ENCODE measurements around the gene CD6.

CD6 gene

DNA sequence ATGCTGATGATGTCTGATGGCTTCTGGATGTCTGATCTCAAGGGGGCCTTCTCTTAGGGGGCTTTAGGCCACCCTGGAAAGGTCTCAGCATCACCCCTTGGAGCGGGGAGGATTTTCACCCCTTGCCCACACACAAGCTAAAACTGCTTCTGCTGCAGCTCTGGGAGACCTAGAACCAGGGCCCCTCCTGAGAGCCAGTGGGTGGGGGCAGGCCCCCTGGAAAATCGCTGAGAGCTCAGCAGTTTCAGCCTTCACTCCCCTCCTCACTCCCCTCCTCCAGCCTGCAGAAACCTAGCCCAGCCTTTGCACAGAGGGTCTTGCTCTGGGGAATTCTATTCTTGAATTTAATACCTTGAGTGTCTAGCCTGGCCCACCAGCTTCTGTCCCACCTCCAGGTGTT lies 17.2 kb downstream of the CD6 start:
- no peak for DNase-seq

GRCh38 chr11:60989093-60989650 lies 17.7 kb downstream of the CD6 start:
- DNase-seq: no peak

- no peak for DNase-seq
Measured at GRCh38 chr11:60991457-60991856, 20.0 kb downstream of the CD6 start.

DNA sequence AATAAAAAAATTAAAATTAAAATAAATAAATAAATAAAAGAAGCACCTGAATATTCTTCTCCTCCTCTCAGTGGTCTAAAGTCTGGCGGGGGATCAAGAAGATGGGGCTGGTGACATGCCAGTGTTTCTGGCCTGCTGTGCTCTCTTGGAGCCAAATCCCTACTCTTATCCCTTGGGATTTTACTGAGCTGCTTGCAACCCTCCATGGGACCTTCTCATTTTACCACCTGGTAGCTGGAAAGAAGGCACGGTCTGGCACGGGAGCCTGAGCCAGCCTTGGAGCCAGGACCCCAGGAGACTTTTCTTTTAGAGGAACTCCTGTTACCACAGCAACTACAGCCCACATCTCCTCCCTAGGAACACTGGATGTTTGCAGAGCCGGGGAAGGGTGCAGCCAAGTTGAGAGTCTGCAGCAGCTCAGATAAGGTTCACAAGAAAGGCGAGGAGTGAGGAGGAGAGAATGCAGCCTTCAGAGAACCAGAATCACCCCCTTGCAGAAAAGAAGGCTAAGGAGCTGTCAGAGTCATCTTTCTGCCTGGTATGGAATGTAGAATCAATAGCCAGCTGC lies 21.4 kb downstream of the CD6 start:
- DNase-seq: no peak

GRCh38 chr11:60993615-60994014 lies 22.1 kb downstream of the CD6 start:
- no peak for DNase-seq

DNA sequence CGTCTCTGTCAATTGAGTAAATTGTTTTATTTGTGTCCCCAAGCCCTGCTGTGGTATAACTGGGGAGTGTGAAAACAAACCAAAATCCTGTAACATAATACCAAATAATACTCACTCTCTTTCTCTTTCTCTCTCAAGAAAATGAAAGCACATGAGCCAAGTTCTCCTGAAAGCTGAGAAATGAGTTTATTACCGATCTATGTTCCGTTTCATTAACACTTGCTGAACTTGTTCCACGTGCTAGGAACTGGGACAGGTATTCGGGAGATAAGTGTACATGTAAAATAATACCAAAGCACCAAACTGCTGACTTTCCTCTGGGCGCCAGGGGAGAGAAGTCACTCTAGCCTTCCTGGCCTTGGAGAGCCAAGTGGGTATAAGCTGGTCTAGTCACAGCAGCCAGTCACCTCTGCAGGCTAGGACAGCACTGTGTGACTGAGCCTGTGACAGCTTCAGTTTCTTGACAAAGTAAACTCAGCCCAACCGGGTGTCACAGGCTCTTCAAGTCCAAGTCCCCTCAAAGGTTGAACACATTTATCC lies 23.1 kb downstream of the CD6 start:
- DNase-seq: no peak

GRCh38 chr11:60995798-60996197 lies 24.3 kb downstream of the CD6 start:
- DNase-seq: no peak

DNA sequence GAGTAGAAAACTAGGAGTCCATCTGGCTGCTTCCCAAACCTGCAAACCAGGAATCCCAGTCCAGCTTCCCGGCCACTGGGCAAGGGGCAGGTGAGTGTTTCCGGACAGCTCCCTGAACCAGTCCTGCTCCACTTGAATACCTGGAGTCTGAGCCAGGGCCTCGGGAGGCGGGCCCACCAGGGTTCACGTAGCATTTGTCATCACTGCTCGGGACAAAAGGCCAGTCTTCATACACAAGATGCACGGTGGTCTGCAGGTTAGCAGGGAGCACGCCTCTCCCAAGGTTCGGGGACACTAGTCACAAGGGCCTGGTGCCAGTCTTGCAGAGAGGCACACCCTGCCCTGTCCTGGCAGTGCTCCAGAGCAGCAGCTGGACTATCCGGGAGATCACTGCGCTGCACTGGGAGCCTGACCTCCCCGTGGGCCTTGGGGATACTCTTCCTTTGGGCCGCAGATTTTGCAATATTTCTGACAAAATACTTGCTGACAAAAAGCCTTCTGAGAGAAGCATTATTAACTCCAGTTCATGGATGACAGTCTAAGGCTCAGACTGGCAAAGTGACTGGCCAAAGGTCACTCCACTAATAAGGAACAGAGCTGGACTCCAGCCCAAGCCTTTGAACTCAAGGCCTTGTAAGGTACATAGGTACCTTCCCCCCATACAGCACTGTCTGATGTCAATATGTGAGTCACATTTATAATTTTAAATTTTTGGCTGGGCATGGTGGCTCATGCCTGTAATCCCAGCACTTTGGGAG lies 25.1 kb downstream of the CD6 start:
- no peak for DNase-seq

DNA sequence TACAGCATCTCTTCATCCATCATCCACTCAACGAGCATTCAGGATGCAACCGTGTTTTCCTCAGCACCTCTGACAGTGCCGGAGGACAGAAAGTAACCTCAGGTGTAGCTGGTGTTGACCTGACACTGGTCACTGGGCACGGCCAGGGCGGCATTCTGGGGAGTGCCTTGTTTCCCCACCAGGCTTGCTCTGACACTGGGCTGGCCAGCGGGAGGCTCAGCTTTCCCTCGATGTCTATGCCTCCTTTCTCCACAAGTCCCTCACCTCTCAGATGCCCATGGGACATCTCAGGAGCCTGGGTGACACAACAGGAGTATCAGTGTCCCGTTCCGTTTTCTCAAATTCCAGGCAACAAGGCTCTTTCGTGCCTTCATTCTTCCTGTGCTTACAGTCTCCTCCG lies 28.9 kb downstream of the CD6 start:
- no peak for DNase-seq

DNA sequence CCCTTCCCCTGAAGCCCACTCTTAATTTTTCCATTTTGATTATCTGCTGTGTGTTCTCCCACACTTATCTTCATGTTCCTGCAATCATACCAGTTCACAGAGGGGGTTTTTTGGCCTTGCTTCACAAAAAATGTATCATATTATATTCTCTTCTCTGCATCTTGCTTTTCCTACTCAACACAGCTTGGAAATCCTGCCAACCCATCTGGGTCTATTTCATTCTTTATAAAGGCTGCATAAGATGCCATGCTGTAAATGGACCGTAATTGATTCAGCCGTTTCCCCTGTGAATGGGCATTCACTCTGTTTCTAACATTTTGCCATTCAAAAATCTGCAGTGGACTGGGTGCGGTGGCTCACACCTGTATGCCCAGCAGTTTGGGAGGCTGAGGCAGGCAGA lies 30.5 kb downstream of the CD6 start:
- DNase-seq: no peak

DNA sequence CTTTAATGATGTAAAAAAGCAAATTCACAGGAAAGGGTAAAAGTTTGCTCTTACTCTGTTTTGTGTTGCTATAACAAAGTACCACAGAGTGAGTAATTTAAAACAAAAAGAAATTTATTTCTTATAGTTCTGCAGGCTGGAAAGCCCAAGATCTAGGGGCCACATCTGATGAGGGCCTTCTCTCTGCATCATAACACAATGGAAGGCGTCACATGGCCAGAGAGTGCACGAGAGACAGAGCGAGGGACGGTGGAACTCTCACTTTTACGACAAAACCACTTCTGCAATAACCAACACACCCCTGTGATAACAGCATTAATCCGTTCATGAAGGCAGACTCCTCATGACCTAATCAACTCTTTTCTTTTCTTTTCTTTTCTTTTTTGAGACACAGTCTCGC lies 31.1 kb downstream of the CD6 start:
- no peak for DNase-seq

- DNase-seq: no peak
Measured at GRCh38 chr11:61004180-61004611, 32.7 kb downstream of the CD6 start.

- DNase-seq: no peak
Measured at GRCh38 chr11:61004761-61005181, 33.3 kb downstream of the CD6 start.

GRCh38 chr11:61007383-61007955 lies 36.0 kb downstream of the CD6 start:
- no peak for DNase-seq

DNA sequence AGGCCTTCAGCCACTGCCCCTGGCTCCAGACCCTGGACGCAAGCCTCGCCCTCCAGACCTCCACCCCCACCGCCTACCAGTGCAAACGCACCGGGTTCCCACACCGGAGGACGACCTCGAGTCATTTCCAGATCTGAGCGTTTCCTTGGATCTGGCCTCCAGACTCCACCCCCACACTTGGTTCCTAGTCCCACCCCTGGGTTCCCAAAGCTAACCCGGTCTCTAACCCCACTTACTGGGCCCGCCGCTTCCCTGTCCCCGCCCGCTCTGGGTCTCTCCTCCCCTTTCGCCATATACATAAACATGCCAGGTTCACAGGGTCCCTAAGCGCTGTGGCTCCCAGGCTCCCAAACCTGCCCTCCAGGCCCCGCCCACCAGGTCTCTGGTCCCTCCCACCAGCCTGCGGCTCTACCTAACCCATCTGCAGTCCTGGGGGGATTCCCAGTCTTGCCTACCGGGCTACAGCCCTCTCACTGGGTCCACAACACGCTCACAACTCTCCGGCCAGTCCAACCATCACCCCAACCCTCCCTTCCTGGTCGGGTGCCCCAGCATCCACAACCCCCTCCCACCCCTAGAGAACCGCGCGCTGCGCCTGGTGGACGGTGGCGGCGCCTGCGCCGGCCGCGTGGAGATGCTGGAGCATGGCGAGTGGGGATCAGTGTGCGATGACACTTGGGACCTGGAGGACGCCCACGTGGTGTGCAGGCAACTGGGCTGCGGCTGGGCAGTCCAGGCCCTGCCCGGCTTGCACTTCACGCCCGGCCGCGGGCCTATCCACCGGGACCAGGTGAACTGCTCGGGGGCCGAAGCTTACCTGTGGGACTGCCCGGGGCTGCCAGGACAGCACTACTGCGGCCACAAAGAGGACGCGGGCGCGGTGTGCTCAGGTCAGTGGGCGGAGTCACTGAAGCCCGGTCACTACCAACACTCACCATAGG lies 36.7 kb downstream of the CD6 start:
- no peak for DNase-seq

- no peak for DNase-seq
Measured at GRCh38 chr11:61008971-61009370, 37.5 kb downstream of the CD6 start.

DNA sequence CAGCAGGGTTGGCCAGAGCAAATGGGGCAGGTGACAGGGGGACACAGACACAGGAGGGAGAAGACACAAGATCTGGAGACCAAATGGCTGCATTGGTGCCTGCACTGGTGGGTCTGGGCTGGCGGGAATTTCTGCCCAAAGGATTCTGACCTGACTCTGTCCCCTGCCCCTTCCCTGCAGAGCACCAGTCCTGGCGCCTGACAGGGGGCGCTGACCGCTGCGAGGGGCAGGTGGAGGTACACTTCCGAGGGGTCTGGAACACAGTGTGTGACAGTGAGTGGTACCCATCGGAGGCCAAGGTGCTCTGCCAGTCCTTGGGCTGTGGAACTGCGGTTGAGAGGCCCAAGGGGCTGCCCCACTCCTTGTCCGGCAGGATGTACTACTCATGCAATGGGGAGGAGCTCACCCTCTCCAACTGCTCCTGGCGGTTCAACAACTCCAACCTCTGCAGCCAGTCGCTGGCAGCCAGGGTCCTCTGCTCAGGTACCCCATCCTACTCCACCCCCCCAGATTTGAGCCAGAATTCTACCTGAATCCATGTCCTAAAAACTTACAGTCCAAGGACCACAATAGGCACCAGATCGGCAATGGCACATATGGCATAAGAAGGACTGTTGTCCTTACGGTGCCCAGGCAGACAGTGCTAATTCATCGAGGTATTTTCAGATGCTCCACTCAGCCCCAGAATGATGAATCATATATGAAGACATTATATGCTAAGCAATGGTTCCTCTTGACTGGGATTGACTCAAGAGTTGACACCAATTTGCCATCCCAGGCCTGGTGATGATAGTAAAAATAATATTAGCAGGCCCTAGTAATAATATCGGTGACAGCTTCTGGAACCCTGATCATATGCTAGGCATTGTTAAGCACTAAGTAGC lies 38.2 kb downstream of the CD6 start:
- no peak for DNase-seq

- no peak for DNase-seq
Measured at GRCh38 chr11:61010466-61011228, 39.2 kb downstream of the CD6 start.

GRCh38 chr11:61011229-61011870 lies 39.9 kb downstream of the CD6 start:
- no peak for DNase-seq

All from activated CD4-positive, CD25-positive, alpha-beta regulatory T cell treated with anti-CD3 and anti-CD28 coated beads, Interleukin-2, amount 50 U/mL, for 72 hours (primary cell).